HepG2 (cell line): ENCODE measurements around the gene FAM32A. TPM values are rescaled to one million over a fixed set of nuclear protein-coding genes. Genes with fewer than 3 reads are reported as not detected.

ENCODE experiments used
- ATAC-seq: fragments of 200-7000 bp; cut with Tn5 transposase; 3 replicates; pipeline ENCODE4 v1.9.1; 2020; ENCODE audit warnings: mild to moderate bottlenecking, moderate library complexity
- BruUV-seq: library from RNA; stranded (reverse); fragments of 400-500 nt; replicated peaks from 2 replicates; lab custom pipeline; 2021; lab: Mats Ljungman, UMichigan
- CTCF ChIA-PET: fragments of 300-600 bp; formaldehyde crosslinking; extraction: SDS; loops from one replicate; lab custom pipeline; 2021; ENCODE audit warnings: low total read pairs, inconsistent platforms, low intra/inter-chr PET ratio; lab: Yijun Ruan, JAX
- POLR2A ChIA-PET: fragments of 350-600 bp; sonication (Branson Sonifier 250); formaldehyde crosslinking; loops from one replicate; lab custom pipeline; 2020; ENCODE audit warnings: antibody characterized with exemption, inconsistent platforms; lab: Yijun Ruan, JAX
- DNase-seq: peaks from one replicate; pipeline ENCODE4 v3.0.0-alpha.2; 2015; ENCODE audit warnings: low spot score
- FAIRE-seq: peaks from 3 replicates; lab custom pipeline; 2011; peaks lifted over from hg19 to GRCh38; lab: Jason Lieb, UNC
- H2AFZ ChIP-seq: one replicate; pipeline ENCODE4 v1.6.1; 2011; ENCODE audit warnings: low read length, inconsistent platforms
- H3K27ac ChIP-seq: fragments of 300-600 bp; 3 replicates; pipeline ENCODE4 v1.8.0; 2011; ENCODE audit warnings: mixed run types, mild to moderate bottlenecking, mixed read lengths, low read length, inconsistent platforms; ENCODE audit not compliant: insufficient read depth; ENCODE audit errors: extremely low read length
- H3K27me3 ChIP-seq, 2 experiments: fragments of 200-600 bp in 1 of 2; 2 replicates in 1 of 2; 3 replicates in 1 of 2; pipeline versions ENCODE4 v1.6.0 to v1.8.0; 2011; ENCODE audit warnings: low read length in 2 of 2, mild to moderate bottlenecking in 2 of 2, moderate library complexity in 2 of 2, inconsistent platforms in 1 of 2; ENCODE audit not compliant: insufficient read depth in 2 of 2, control insufficient read depth in 1 of 2
- H3K36me3 ChIP-seq, 2 experiments: fragments of 200-600 bp in 1 of 2; replicated peaks in 1 of 2; 2 replicates in 1 of 2; 3 replicates in 1 of 2; pipeline versions ENCODE4 v1.5.1 to v1.8.0; 2011; ENCODE audit warnings: low read length in 2 of 2, inconsistent platforms in 1 of 2; ENCODE audit not compliant: insufficient read depth in 2 of 2, control insufficient read depth in 1 of 2
- H3K4me1 ChIP-seq: 2 replicates; pipeline ENCODE4 v1.5.1; 2012; ENCODE audit warnings: low read length, inconsistent platforms; ENCODE audit not compliant: insufficient read depth
- H3K4me2 ChIP-seq: 2 replicates; pipeline ENCODE4 v1.6.0; 2011; ENCODE audit warnings: low read depth, low read length, inconsistent platforms
- H3K4me3 ChIP-seq, 3 experiments: fragments of 200-600 bp in 1 of 3; sonication (generic), shearing (Covaris generic) in 1 of 3; replicated peaks in 1 of 3; 2 replicates each; pipeline ENCODE4 v1.5.1; 2011 to 2016; ENCODE audit warnings: low read length in 3 of 3, inconsistent platforms in 2 of 3, low read depth in 2 of 3, mild to moderate bottlenecking in 2 of 3, control low read depth in 1 of 3, mixed read lengths in 1 of 3; ENCODE audit not compliant: insufficient read depth in 1 of 3
- H3K79me2 ChIP-seq: one replicate; pipeline ENCODE4 v1.6.1; 2011; ENCODE audit warnings: low read length, inconsistent platforms; ENCODE audit not compliant: insufficient read depth
- H3K9ac ChIP-seq: 2 replicates; pipeline ENCODE4 v1.6.0; 2011; ENCODE audit warnings: mild to moderate bottlenecking, low read depth, low read length, inconsistent platforms; ENCODE audit not compliant: insufficient read depth
- H3K9me3 ChIP-seq: 2 replicates; pipeline ENCODE4 v1.5.1; 2012; ENCODE audit warnings: mild to moderate bottlenecking, low read length
- H4K20me1 ChIP-seq: 2 replicates; pipeline ENCODE4 v1.6.0; 2011; ENCODE audit warnings: inconsistent platforms, mild to moderate bottlenecking, low read length, moderate library complexity; ENCODE audit not compliant: insufficient read depth
- AGO2 ChIP-seq: fragments of 200-400 bp; formaldehyde crosslinking; optimal IDR thresholded peaks from 2 replicates; pipeline ENCODE3; 2017; ENCODE audit warnings: mild to moderate bottlenecking, low read depth, low read length, moderate library complexity
- DMAP1 ChIP-seq: IDR thresholded peaks from 2 replicates; pipeline ENCODE4 v1.6.1; 2016
- HOXA7 ChIP-seq: sonication (generic); formaldehyde crosslinking; IDR thresholded peaks from 2 replicates; pipeline ENCODE4 v1.8.1; 2022; ENCODE audit warnings: mild to moderate bottlenecking, missing genetic modification reagents, moderate library complexity
- SMARCE1 ChIP-seq: fragments of 450-650 bp; IDR thresholded peaks from 2 replicates; pipeline ENCODE4 v1.6.1; 2017; ENCODE audit warnings: borderline replicate concordance
- SUZ12 ChIP-seq: fragments of 150-350 bp; IDR thresholded peaks from 2 replicates; pipeline ENCODE4 v1.6.1; 2014; ENCODE audit warnings: low read depth, low read length
- ZBTB38 ChIP-seq: sonication (generic); formaldehyde crosslinking; IDR thresholded peaks from 2 replicates; pipeline ENCODE4 v1.5.1; 2020; ENCODE audit warnings: mild to moderate bottlenecking, missing genetic modification reagents
- ZFP1 ChIP-seq: IDR thresholded peaks from 2 replicates; pipeline ENCODE4 v1.6.1; 2016
- ZNF468 ChIP-seq: sonication (generic); formaldehyde crosslinking; IDR thresholded peaks from 2 replicates; pipeline ENCODE4 v1.8.0; 2022; ENCODE audit warnings: mild to moderate bottlenecking, moderate library complexity, missing genetic modification reagents
- ZNF724P ChIP-seq: sonication (generic); formaldehyde crosslinking; IDR thresholded peaks from 2 replicates; pipeline ENCODE4 v1.8.0; 2022; ENCODE audit warnings: missing genetic modification reagents, borderline replicate concordance
- ZNF788 ChIP-seq: sonication (generic); formaldehyde crosslinking; IDR thresholded peaks from 2 replicates; pipeline ENCODE4 v1.5.0; 2020; ENCODE audit warnings: mild to moderate bottlenecking, missing genetic modification reagents, borderline replicate concordance
- ZNF878 ChIP-seq: sonication (generic); formaldehyde crosslinking; IDR thresholded peaks from 2 replicates; pipeline ENCODE4 v1.8.1; 2023; ENCODE audit warnings: mild to moderate bottlenecking, missing genetic modification reagents, moderate library complexity
- WGBS: methylation state at CpG from one replicate; pipeline ENCODE4 v1.1.6; 2017; ENCODE audit warnings: low lambda C conversion rate; 5-methylcytosine and 5-hydroxymethylcytosine counted together
- in situ Hi-C: cut with HindIII; loops from 2 replicates; pipeline ENCODE4 v1.10.0; 2017; ENCODE audit warnings: low pct_unique_long_range_greater_than_20kb; ENCODE audit not compliant: extremely low pct_ligation_motif_present
- intact Hi-C: fragments of 100-400 bp; cut with micrococcal nuclease; formaldehyde crosslinking; loops from one replicate; pipeline ENCODE4 v1.10.0; 2022; ENCODE audit not compliant: unreplicated experiment
- polyA plus RNA-seq, 8 experiments: library from polyadenylated mRNA; depleted of rRNA in 3 of 8; stranded (reverse) in 7 of 8; unstranded in 1 of 8; fragments of >200 nt; fragmentation: Illumina TruSeq in 4 of 8; extraction: Trizol in 4 of 8; gene quantifications; 2 replicates each; pipeline versions ENCODE4 v1.2.1 to v1.2.3, GENCODE V29; 2011 to 2016; ENCODE audit warnings: low read depth in 4 of 8, missing spikeins in 1 of 8, mixed read lengths in 1 of 8; ENCODE audit not compliant: insufficient read depth in 1 of 8
- total RNA-seq, 5 experiments: library from RNA; depleted of rRNA; stranded (reverse); fragments of >200 nt; fragmentation: Illumina TruSeq; extraction: Trizol; gene quantifications; 2 replicates each; pipeline ENCODE4 v1.2.3, GENCODE V29; 2016; ENCODE audit warnings: low read depth in 1 of 5
- TF ChIP-seq, protein P1 (sequence below): sonication (generic); formaldehyde crosslinking; IDR thresholded peaks from 2 replicates; pipeline ENCODE4 v1.4.0; 2020; ENCODE audit warnings: missing genetic modification reagents
- TF ChIP-seq, protein P2 (sequence below): sonication (generic); formaldehyde crosslinking; IDR thresholded peaks from 2 replicates; pipeline ENCODE4 v1.4.0; 2020; ENCODE audit warnings: mild to moderate bottlenecking, low read depth, missing genetic modification reagents
- TF ChIP-seq, protein P3 (sequence below): sonication (generic); formaldehyde crosslinking; IDR thresholded peaks from 2 replicates; pipeline ENCODE4 v1.4.0; 2020; ENCODE audit warnings: missing genetic modification reagents, mild to moderate bottlenecking, borderline replicate concordance
- TF ChIP-seq, protein P4 (sequence below): sonication (generic); formaldehyde crosslinking; IDR thresholded peaks from 2 replicates; pipeline ENCODE4 v1.4.0; 2020; ENCODE audit warnings: missing genetic modification reagents
- TF ChIP-seq, protein P5 (sequence below): sonication (generic); formaldehyde crosslinking; IDR thresholded peaks from 2 replicates; pipeline ENCODE4 v1.8.0; 2022; ENCODE audit warnings: missing genetic modification reagents, low read depth, mild to moderate bottlenecking, borderline replicate concordance

The FAM32A gene
- total and polyA plus RNA-seq, 2 of the 13 experiments (the other 11 are each of a cell fraction or from before 2014, with no cell fraction given), result 85.8 to 86.2 TPM

DNA sequence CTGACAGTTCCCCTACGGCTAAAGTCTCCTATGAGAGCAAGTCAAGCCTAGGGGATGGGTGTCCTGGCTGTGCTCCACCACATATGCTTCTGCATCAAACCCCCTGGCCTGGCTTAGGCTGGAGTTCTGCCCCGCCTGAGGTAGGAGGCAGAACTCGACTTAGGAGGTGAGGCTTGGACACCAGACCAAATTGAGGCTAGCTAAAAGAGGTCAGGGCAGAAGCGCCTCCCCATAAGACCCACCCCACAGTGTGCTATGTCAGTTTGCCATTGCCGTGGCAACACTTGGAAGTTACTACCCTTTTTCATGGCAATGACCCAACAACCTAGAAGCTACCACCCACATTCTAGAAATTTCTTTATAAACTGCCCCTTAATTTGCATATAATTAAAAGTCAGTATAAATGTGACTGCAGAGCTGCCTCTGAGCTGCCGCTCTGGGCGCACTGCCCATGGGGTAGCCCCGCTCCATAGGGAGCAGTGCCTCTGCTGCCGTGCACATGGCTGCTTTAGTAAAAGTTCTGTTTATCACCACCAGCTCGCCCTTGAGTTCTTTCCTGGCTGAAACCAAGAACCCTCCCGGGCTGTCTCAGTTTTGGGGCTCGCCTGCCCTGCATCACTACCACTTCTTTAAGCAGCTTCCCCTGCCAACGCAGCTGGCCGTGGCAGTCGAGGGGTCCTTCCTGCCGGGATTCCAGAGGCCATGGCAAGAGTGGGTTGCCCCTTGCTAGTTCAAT is 32.7 kb downstream of the FAM32A start:
- Histone ChIP-seq H3K79me2 (no peaks in the 10 kb centered on the region), H2AFZ (no peak overlapping the region), H3K36me3 (peaks cover 8 to 39% of the 10 kb centered on the region in 2 experiments; a peak in 4 of 5 replicates), H3K4me3 (no peak overlapping the region), H3K27ac (no peak overlapping the region), H3K4me1 (no peaks in the 10 kb centered on the region), H3K4me2 (no peak overlapping the region), H4K20me1 (no peaks in the 10 kb centered on the region), H3K9ac (no peak overlapping the region), H3K27me3 (no peaks in the 10 kb centered on the region), H3K9me3 (peaks cover 25% of the 10 kb centered on the region)
- CTCF ChIA-PET, result no interaction called here
- 97% methylated on average over 16 of the region's 16 CpGs for WGBS
- FAIRE-seq, result no peak
- POLR2A ChIA-PET, result no interaction called here
- no TSS peak for BruUV-seq
- TF ChIP-seq ZNF468 (no peak), ZNF878 (no peak), ZNF724P (no peak), AGO2 (no peak), ZNF788 (CRISPR knock-in tag) (no peak), ZBTB38 (no peak), HOXA7 (CRISPR knock-in tag) (no peak), ZFP1 (CRISPR knock-in tag) (no peak), SUZ12 (no peak), SMARCE1 (no peak), DMAP1 (CRISPR knock-in tag) (no peak)
- TF ChIP-seq, protein P1, sequence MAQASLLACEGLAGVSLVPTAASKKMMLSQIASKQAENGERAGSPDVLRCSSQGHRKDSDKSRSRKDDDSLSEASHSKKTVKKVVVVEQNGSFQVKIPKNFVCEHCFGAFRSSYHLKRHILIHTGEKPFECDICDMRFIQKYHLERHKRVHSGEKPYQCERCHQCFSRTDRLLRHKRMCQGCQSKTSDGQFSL (CRISPR knock-in tag), result no peak
- TF ChIP-seq, protein P2, sequence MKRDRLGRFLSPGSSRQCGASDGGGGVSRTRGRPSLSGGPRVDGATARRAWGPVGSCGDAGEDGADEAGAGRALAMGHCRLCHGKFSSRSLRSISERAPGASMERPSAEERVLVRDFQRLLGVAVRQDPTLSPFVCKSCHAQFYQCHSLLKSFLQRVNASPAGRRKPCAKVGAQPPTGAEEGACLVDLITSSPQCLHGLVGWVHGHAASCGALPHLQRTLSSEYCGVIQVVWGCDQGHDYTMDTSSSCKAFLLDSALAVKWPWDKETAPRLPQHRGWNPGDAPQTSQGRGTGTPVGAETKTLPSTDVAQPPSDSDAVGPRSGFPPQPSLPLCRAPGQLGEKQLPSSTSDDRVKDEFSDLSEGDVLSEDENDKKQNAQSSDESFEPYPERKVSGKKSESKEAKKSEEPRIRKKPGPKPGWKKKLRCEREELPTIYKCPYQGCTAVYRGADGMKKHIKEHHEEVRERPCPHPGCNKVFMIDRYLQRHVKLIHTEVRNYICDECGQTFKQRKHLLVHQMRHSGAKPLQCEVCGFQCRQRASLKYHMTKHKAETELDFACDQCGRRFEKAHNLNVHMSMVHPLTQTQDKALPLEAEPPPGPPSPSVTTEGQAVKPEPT, result no peak
- TF ChIP-seq, protein P3, sequence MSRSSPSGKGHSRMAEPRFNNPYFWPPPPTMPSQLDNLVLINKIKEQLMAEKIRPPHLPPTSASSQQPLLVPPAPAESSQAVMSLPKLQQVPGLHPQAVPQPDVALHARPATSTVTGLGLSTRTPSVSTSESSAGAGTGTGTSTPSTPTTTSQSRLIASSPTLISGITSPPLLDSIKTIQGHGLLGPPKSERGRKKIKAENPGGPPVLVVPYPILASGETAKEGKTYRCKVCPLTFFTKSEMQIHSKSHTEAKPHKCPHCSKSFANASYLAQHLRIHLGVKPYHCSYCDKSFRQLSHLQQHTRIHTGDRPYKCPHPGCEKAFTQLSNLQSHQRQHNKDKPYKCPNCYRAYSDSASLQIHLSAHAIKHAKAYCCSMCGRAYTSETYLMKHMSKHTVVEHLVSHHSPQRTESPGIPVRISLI (CRISPR knock-in tag), result no peak
- TF ChIP-seq, protein P4, sequence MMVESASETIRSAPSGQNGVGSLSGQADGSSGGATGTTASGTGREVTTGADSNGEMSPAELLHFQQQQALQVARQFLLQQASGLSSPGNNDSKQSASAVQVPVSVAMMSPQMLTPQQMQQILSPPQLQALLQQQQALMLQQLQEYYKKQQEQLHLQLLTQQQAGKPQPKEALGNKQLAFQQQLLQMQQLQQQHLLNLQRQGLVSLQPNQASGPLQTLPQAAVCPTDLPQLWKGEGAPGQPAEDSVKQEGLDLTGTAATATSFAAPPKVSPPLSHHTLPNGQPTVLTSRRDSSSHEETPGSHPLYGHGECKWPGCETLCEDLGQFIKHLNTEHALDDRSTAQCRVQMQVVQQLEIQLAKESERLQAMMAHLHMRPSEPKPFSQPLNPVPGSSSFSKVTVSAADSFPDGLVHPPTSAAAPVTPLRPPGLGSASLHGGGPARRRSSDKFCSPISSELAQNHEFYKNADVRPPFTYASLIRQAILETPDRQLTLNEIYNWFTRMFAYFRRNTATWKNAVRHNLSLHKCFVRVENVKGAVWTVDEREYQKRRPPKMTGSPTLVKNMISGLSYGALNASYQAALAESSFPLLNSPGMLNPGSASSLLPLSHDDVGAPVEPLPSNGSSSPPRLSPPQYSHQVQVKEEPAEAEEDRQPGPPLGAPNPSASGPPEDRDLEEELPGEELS (CRISPR knock-in tag), result no peak
- TF ChIP-seq, protein P5, sequence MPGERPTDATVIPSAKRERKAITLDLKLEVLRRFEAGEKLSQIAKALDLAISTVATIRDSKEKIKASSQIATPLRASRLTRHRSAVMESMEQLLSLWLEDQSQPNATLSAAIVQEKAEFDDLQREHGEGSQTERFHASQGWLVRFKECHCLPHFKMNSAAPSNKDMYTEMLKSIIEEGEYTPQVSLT (CRISPR knock-in tag), result no peak
- no peak for DNase-seq
- in situ Hi-C loops (no loop called here), intact Hi-C loops (no loop called here)
- ATAC-seq, result no peak
